IPS-20b (cell line): ENCODE measurements around the gene ADGRB3.
A peak's percentile ranks its signal among the peaks of the same experiment; 100 is the strongest.

Experiments used
- H3K27ac ChIP-seq: one replicate; pipeline ENCODE4 v1.5.1; 2013; ENCODE audit warnings: low read length
- H3K27me3 ChIP-seq: 2 replicates; pipeline ENCODE4 v1.6.1; 2013; ENCODE audit warnings: mild to moderate bottlenecking, low read length, inconsistent platforms; ENCODE audit not compliant: insufficient read depth
- H3K36me3 ChIP-seq: 2 replicates; pipeline ENCODE4 v1.6.1; 2013; ENCODE audit warnings: low read depth, mild to moderate bottlenecking, inconsistent platforms, low read length, moderate library complexity; ENCODE audit not compliant: insufficient read depth
- H3K4me1 ChIP-seq: 2 replicates; pipeline ENCODE4 v1.6.1; 2013; ENCODE audit warnings: mild to moderate bottlenecking, control low read depth, inconsistent platforms, low read length, moderate library complexity; ENCODE audit not compliant: insufficient read depth
- H3K4me3 ChIP-seq: 2 replicates; pipeline ENCODE4 v1.5.1; 2013; ENCODE audit warnings: mild to moderate bottlenecking, low read length, inconsistent platforms
- H3K9ac ChIP-seq: 2 replicates; pipeline ENCODE4 v1.6.1; 2013; ENCODE audit warnings: low read depth, mild to moderate bottlenecking, inconsistent platforms, low read length, moderate library complexity
- H3K9me3 ChIP-seq: 2 replicates; pipeline ENCODE4 v1.6.1; 2013; ENCODE audit warnings: mild to moderate bottlenecking, low read depth, low read length, inconsistent platforms; ENCODE audit not compliant: insufficient read depth

ADGRB3 gene

DNA sequence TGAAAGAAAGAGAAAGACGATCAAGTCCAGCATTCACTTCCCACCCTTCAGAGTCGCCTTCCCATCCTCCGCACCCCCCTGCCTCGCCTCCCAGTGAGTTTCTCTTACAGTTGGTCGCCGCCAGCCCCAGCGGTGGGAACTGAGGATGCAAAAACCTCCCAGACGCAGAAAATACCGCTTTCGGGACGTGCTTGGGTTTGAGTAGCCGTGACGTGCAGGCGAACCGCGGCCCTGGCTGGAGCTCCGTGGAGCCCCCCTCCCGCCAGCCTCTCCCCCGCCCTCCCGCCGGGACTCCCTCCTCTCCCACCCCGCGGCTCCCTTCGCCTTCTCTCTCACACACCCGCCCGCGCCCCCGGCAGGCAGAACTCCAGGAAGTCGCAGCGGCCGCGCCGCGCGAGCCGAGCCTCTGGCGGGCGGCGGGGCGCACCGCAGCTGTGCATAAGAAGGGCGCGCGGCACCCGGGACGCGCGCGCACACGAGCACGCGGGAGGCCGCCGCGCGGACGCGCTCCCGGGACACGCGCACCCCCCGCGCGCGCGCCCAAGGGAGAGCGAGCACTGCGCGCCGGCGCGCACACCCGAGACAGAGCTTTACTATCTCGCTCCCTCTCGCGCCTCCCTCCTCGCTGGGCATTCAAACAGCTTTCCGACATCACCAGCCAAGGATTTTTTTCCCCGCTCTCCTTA, at the start of gene ADGRB3:
Gene ADGRB3 (plus strand): TSS at position 557 of the 686 bp plus-strand sequence. CDS start 3,394 bp downstream, outside the sequence.
- no peak within 1 kb of the TSS for H3K27ac ChIP-seq

DNA sequence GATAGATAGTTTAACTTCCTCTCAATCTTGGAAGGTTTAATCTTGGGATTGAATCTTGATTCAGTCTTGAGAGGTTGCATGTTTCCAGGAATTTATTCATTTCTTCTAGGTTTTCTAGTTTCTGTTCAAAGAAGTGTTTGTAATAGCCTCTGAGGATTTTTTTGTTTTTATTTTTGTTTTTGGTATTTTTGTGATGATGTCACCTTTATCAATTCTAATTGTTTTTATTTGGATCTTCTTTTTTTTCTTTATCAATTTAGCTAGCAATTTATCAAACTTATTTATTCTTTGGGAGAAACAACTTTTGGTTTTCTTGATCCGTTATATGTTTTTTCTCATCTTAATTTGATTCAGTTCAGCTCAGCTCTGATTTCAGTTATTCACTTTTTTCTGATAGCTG, 41.5 kb upstream of the ADGRB3 start:
- Histone ChIP-seq H3K9me3 (no peaks in the 10 kb centered on the region), H3K36me3 (no peaks in the 10 kb centered on the region), H3K9ac (no peak overlapping the region), H3K27ac (no peak overlapping the region), H3K4me3 (no peak overlapping the region), H3K27me3 (no peaks in the 10 kb centered on the region), H3K4me1 (no peaks in the 10 kb centered on the region)

More for the DNA sequence above, at the start of gene ADGRB3:
- Histone ChIP-seq H3K4me1 (peaks cover 8% of the 10 kb centered on the region; the same call in 1 of the 2 replicates), H3K27me3 (peaks cover 78% of the 10 kb centered on the region), H3K4me3 (peak within 1 kb of the TSS; percentile 89), H3K36me3 (no peaks in the 10 kb centered on the region), H3K9me3 (no peaks in the 10 kb centered on the region), H3K9ac (peak within 1 kb of the TSS; percentile 72; the same call in 1 of the 2 replicates)

DNA sequence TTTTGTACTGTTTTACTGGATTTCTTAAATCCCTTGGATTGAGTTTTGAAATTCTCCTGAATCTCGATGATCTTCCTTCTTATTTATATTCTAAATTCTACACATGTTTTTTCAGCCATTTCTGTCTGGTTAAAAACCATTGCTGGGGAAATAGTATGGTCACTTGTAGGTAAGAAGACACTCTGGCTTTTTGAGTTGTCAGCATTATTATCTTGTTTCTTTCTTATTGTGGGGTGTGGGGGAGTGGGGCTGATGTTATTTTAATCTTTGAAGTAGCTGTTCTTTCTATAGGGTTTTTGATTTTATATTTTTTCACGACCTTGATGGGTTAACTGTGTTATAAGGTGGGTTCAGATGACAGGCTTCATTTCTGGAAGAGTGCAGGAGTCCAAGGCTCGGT, 37.4 kb upstream of the ADGRB3 start:
- H3K4me1 ChIP-seq = no peaks in the 10 kb centered on the region
- no peak overlapping the region for H3K9ac ChIP-seq
- H3K27me3 ChIP-seq = no peaks in the 10 kb centered on the region
- no peaks in the 10 kb centered on the region for H3K36me3 ChIP-seq
- no peak overlapping the region for H3K4me3 ChIP-seq
- H3K9me3 ChIP-seq = no peaks in the 10 kb centered on the region
- H3K27ac ChIP-seq = no peak overlapping the region

DNA sequence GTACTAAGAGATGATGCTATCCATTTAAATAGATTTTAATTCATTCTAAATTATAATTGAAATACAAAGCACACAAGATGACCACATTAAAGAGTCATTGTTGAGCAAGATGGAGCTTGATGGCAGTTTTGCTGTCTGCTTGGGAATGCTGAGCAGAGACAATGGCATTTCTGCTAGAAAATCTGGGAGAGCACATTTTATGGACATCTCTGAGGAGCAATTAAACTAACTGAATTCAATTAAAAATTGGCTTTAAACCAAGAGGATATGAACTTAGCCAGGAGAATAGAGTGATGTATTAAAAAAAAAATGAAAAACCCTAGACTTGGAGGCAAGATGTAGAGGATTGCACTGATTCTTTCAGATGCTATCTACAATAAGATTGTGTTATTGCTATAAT, 19.1 kb upstream of the ADGRB3 start:
- Histone ChIP-seq H3K36me3 (no peaks in the 10 kb centered on the region), H3K9me3 (no peaks in the 10 kb centered on the region), H3K4me3 (no peak overlapping the region), H3K4me1 (no peaks in the 10 kb centered on the region), H3K9ac (no peak overlapping the region), H3K27me3 (no peaks in the 10 kb centered on the region), H3K27ac (no peak overlapping the region)

DNA sequence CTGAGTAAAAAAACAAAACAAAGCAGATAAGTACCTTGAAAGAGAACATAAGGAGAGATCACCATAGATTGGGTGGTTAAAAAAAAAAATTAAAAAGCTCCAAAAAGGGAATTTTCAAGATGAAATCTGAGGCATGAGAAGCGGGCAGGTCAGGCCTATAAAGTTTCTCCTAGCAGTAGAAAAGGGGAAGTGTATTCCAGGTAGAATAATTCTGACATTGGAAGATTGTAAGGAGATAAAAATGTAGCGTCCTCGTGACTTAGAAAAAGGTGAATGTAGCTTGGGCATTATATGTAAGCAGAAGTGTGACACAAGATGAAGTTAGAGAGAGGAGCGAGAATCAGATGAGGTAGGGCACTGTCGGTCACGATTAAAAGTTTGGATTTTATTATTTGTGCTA, 9.1 kb upstream of the ADGRB3 start:
- Histone ChIP-seq H3K36me3 (no peaks in the 10 kb centered on the region), H3K9ac (no peak overlapping the region), H3K27me3 (0 out of 2 replicates have a peak, but pooled peaks cover 6% of the 10 kb centered on the region), H3K4me3 (no peak overlapping the region), H3K9me3 (no peaks in the 10 kb centered on the region), H3K27ac (no peak overlapping the region), H3K4me1 (peaks cover 12% of the 10 kb centered on the region)

DNA sequence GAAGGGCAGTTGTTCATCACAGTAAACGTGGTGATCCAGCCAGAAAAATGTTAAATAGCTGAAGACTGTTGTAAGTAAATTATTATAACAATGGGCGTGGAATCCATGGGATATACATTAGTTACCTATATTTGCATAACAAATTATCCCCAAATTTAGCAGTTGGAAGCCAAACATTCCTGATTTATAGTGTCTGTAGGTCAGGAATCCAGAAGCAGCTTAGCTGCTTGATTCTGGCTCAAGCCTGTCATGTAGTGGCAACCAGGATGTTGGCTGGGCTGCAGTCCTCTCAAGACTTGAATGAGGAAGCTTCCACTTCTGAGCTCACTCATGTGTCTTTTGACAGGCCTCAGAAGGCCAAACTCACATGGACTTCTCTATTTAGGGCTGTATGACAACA, 6.9 kb upstream of the ADGRB3 start:
- peaks cover 12% of the 10 kb centered on the region for H3K4me1 ChIP-seq
- H3K9ac ChIP-seq = no peak overlapping the region
- H3K27ac ChIP-seq = no peak overlapping the region
- no peaks in the 10 kb centered on the region for H3K36me3 ChIP-seq
- H3K27me3 ChIP-seq = peaks cover 17% of the 10 kb centered on the region
- H3K9me3 ChIP-seq = no peaks in the 10 kb centered on the region
- H3K4me3 ChIP-seq = no peak overlapping the region

DNA sequence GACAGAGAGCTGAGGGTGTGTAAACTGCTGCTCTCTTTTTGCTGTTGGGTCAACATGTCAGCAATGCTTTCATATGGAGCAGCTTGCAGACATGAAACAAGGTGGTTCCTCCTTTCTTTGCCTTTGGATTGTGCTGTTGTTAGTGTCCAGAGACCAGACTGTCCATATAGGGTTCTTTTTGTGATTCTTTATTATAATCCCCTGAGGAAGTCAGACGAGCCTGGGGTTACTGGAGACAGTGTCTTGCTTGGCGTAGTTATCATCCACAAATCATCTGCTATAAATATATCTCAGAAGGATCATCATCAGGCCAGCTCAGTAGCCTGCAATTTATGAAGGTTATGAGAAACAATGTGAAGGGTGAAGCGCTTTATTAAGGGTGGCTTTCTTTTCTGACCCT, 2.3 kb upstream of the ADGRB3 start:
- Histone ChIP-seq H3K4me1 (peaks cover 15% of the 10 kb centered on the region; the same call in 1 of the 2 replicates), H3K36me3 (no peaks in the 10 kb centered on the region), H3K4me3 (no peak overlapping the region), H3K9me3 (no peaks in the 10 kb centered on the region), H3K27ac (no peak overlapping the region), H3K9ac (no peak overlapping the region), H3K27me3 (peaks cover 58% of the 10 kb centered on the region)

DNA sequence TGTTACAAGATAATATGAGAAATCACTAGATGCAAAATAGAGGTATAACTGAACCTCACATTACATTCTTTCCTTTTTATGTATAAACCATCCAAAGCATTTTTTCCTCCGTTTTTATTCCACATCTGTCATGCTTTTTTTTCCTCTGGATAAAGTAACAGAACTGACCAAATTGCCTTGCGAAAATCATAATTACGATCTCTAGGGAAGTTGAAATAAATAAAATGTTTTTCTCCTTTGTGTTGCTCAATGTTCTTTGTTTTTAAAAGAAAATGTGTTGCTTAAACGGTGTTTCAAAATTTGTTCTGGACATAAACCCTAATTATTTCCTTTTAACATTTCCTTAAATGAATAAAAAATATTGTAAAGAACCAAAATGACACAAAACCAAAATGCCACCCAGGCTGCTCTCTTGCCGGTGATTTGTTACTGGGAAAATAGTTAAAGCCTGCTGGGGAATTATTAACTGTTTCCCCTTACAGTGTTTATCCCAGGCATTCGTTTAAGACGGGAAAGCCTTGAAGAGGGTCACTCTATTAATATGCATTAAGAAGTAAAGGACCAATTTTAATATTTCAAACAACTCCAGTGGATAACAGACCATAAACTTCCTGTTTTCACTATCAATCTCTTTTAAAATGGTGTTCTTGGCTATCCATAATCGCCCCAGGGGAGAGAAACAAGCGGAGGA, 1.7 kb upstream of the ADGRB3 start:
- Histone ChIP-seq H3K4me1 (peaks cover 10% of the 10 kb centered on the region; the same call in 1 of the 2 replicates), H3K9me3 (no peaks in the 10 kb centered on the region), H3K36me3 (no peaks in the 10 kb centered on the region), H3K4me3 (peak overlapping the region; percentile 89), H3K27ac (no peak overlapping the region), H3K27me3 (peaks cover 63% of the 10 kb centered on the region), H3K9ac (no peak overlapping the region)

DNA sequence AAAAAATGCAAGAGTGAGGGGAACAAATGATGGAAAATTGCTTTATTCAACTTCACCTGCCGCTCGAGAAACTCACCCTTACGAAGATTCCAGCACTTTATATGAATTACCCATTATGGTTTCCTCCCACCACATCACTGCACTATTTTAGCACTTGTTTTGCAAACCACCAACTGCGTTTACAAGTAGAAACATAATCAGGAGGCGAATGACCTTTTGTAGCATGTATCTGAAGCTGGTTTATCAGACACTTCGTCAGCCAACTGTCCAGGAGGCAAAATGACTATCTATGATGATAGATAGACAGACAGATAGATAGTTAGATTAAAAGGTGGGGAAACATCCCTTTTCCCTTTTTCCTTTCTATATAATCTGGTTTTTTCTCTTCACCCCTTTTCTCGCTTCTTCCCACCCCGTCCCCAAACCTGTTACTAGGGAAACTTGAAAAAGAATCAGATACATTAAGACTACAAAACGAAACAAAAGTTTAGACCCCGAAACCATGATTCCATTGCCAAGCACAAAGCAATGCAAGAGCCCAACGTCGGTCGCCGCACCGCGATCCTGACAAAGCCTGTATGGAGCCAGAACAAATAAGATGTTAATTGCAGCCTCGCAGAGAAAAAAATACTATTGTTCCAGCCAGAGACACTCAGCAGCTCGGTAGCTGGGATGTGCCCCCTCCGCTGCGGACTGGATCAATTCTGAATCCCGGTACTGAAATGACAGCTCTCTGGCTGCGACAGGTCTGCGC, 933 bp upstream of the ADGRB3 start:
- peaks cover 8% of the 10 kb centered on the region; the same call in 1 of the 2 replicates for H3K4me1 ChIP-seq
- peak overlapping the region; percentile 89 for H3K4me3 ChIP-seq
- peaks cover 71% of the 10 kb centered on the region for H3K27me3 ChIP-seq
- H3K36me3 ChIP-seq = no peaks in the 10 kb centered on the region
- H3K27ac ChIP-seq = no peak overlapping the region
- H3K9me3 ChIP-seq = no peaks in the 10 kb centered on the region
- H3K9ac ChIP-seq = peak overlapping the region; percentile 11; the same call in 1 of the 2 replicates

DNA sequence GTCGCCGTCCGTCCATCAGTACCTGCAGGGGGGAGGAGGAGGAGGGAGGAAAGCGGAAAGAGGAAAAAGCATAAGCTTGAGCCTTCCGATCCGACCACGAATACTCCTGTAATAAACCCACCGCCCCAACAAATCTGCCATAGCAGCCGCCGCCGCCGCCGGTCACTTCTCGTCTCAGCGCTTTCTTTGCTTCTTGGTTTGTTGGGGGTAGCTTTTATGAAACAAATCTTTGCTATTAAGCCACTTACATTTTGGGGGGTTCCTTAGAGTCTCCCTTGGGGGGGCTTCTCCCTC, 277 bp downstream of the ADGRB3 start:
- Histone ChIP-seq H3K4me3 (peak overlapping the region; percentile 89), H3K27me3 (peaks cover 78% of the 10 kb centered on the region)

DNA sequence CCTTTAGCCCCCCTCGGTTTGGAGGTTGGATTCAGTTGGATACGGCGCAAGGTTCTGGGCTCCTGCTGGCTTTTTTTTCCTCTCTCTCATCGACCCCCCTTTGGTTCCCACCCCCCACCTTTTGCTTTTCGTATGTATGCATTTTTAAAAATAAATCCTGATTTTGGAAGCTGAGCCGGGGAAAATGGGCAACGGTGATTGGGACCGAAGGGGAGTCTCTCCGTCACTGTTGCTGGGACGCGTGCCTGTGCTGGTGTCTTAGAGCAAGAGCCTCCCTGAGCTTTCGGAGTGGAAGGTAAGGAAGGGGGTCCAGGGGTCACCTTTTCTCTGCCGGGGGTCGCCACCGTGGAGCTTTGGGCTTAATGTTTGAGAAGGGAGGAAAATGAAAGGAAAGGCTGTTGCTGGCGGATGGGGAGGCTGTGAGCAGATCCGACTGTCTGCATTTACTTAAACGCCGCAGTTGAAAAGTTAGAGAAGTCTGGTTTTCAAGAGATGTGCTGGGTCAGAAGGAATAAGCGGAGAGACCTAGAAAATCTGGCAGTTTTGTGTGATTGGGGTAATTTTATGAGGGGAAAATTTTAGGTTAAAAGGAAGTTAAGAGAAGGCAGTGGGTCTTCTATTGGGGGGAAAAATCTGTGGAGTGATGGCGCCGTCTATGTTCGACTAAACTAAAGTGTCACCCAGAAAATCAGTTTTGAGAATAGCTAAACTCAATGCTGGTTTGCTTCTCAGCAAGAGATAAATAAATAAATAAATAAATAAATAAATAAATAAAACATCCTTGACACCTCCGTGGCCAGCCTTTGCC, 828 bp downstream of the ADGRB3 start:
- H3K9ac ChIP-seq = peak overlapping the region; percentile 72; the same call in 1 of the 2 replicates

More for the DNA sequence above, 277 bp downstream of the ADGRB3 start:
- H3K4me1 ChIP-seq = peaks cover 9% of the 10 kb centered on the region
- no peaks in the 10 kb centered on the region for H3K9me3 ChIP-seq
- H3K27ac ChIP-seq = no peak overlapping the region
- H3K36me3 ChIP-seq = no peaks in the 10 kb centered on the region
- peak overlapping the region; percentile 72; the same call in 1 of the 2 replicates for H3K9ac ChIP-seq

More for the DNA sequence above, 828 bp downstream of the ADGRB3 start:
- H3K4me3 ChIP-seq = peak overlapping the region; percentile 89
- no peaks in the 10 kb centered on the region for H3K36me3 ChIP-seq
- no peak overlapping the region for H3K27ac ChIP-seq
- H3K9me3 ChIP-seq = no peaks in the 10 kb centered on the region
- peaks cover 83% of the 10 kb centered on the region for H3K27me3 ChIP-seq
- peaks cover 14% of the 10 kb centered on the region for H3K4me1 ChIP-seq
